HepG2 (cell line): ENCODE results near the gene OS9. TPM values are rescaled to one million over a fixed set of nuclear protein-coding genes. Genes with fewer than 3 reads are reported as not detected.

ENCODE experiments used
- ATAC-seq: fragments of 200-7000 bp; cut with Tn5 transposase; 3 replicates; pipeline ENCODE4 v1.9.1; 2020; ENCODE audit warnings: mild to moderate bottlenecking, moderate library complexity
- BruUV-seq: library from RNA; stranded (reverse); fragments of 400-500 nt; replicated peaks from 2 replicates; lab custom pipeline; 2021; lab: Mats Ljungman, UMichigan
- CTCF ChIA-PET: fragments of 300-600 bp; formaldehyde crosslinking; extraction: SDS; loops from one replicate; lab custom pipeline; 2021; ENCODE audit warnings: low total read pairs, inconsistent platforms, low intra/inter-chr PET ratio; lab: Yijun Ruan, JAX
- POLR2A ChIA-PET: fragments of 350-600 bp; sonication (Branson Sonifier 250); formaldehyde crosslinking; loops from one replicate; lab custom pipeline; 2020; ENCODE audit warnings: antibody characterized with exemption, inconsistent platforms; lab: Yijun Ruan, JAX
- DNase-seq: peaks from one replicate; pipeline ENCODE4 v3.0.0-alpha.2; 2015; ENCODE audit warnings: low spot score
- FAIRE-seq: peaks from 3 replicates; lab custom pipeline; 2011; peaks lifted over from hg19 to GRCh38; lab: Jason Lieb, UNC
- H2AFZ ChIP-seq: one replicate; pipeline ENCODE4 v1.6.1; 2011; ENCODE audit warnings: low read length, inconsistent platforms
- H3K27ac ChIP-seq: fragments of 300-600 bp; 3 replicates; pipeline ENCODE4 v1.8.0; 2011; ENCODE audit warnings: mixed run types, mild to moderate bottlenecking, mixed read lengths, low read length, inconsistent platforms; ENCODE audit not compliant: insufficient read depth; ENCODE audit errors: extremely low read length
- H3K27me3 ChIP-seq, 2 experiments: fragments of 200-600 bp in 1 of 2; 2 replicates in 1 of 2; 3 replicates in 1 of 2; pipeline versions ENCODE4 v1.6.0 to v1.8.0; 2011; ENCODE audit warnings: low read length in 2 of 2, mild to moderate bottlenecking in 2 of 2, moderate library complexity in 2 of 2, inconsistent platforms in 1 of 2; ENCODE audit not compliant: insufficient read depth in 2 of 2, control insufficient read depth in 1 of 2
- H3K36me3 ChIP-seq, 2 experiments: fragments of 200-600 bp in 1 of 2; replicated peaks in 1 of 2; 2 replicates in 1 of 2; 3 replicates in 1 of 2; pipeline versions ENCODE4 v1.5.1 to v1.8.0; 2011; ENCODE audit warnings: low read length in 2 of 2, inconsistent platforms in 1 of 2; ENCODE audit not compliant: insufficient read depth in 2 of 2, control insufficient read depth in 1 of 2
- H3K4me1 ChIP-seq: 2 replicates; pipeline ENCODE4 v1.5.1; 2012; ENCODE audit warnings: low read length, inconsistent platforms; ENCODE audit not compliant: insufficient read depth
- H3K4me2 ChIP-seq: 2 replicates; pipeline ENCODE4 v1.6.0; 2011; ENCODE audit warnings: low read depth, low read length, inconsistent platforms
- H3K4me3 ChIP-seq, 3 experiments: fragments of 200-600 bp in 1 of 3; sonication (generic), shearing (Covaris generic) in 1 of 3; replicated peaks in 1 of 3; 2 replicates each; pipeline ENCODE4 v1.5.1; 2011 to 2016; ENCODE audit warnings: low read length in 3 of 3, inconsistent platforms in 2 of 3, low read depth in 2 of 3, mild to moderate bottlenecking in 2 of 3, control low read depth in 1 of 3, mixed read lengths in 1 of 3; ENCODE audit not compliant: insufficient read depth in 1 of 3
- H3K79me2 ChIP-seq: one replicate; pipeline ENCODE4 v1.6.1; 2011; ENCODE audit warnings: low read length, inconsistent platforms; ENCODE audit not compliant: insufficient read depth
- H3K9ac ChIP-seq: 2 replicates; pipeline ENCODE4 v1.6.0; 2011; ENCODE audit warnings: mild to moderate bottlenecking, low read depth, low read length, inconsistent platforms; ENCODE audit not compliant: insufficient read depth
- H3K9me3 ChIP-seq: 2 replicates; pipeline ENCODE4 v1.5.1; 2012; ENCODE audit warnings: mild to moderate bottlenecking, low read length
- H4K20me1 ChIP-seq: 2 replicates; pipeline ENCODE4 v1.6.0; 2011; ENCODE audit warnings: inconsistent platforms, mild to moderate bottlenecking, low read length, moderate library complexity; ENCODE audit not compliant: insufficient read depth
- GPN1 ChIP-seq: sonication (generic); formaldehyde crosslinking; IDR thresholded peaks from 2 replicates; pipeline ENCODE4 v1.5.1; 2020; ENCODE audit warnings: missing genetic modification reagents, borderline replicate concordance
- HIC2 ChIP-seq: sonication (generic); formaldehyde crosslinking; IDR thresholded peaks from 2 replicates; pipeline ENCODE4 v1.9.0; 2022; ENCODE audit warnings: low read depth, missing genetic modification reagents
- HNRNPLL ChIP-seq: fragments of 200-400 bp; formaldehyde crosslinking; IDR thresholded peaks from 2 replicates; pipeline ENCODE4 v1.6.1; 2017; ENCODE audit warnings: mild to moderate bottlenecking, low read depth, low read length; ENCODE audit not compliant: poor library complexity, severe bottlenecking
- ZFP91 ChIP-seq: sonication (generic); formaldehyde crosslinking; IDR thresholded peaks from 2 replicates; pipeline ENCODE4 v1.9.0; 2022; ENCODE audit warnings: missing genetic modification reagents, mild to moderate bottlenecking, borderline replicate concordance
- ZUFSP ChIP-seq: sonication (generic); formaldehyde crosslinking; IDR thresholded peaks from 2 replicates; pipeline ENCODE4 v1.9.0; 2021; ENCODE audit warnings: missing genetic modification reagents, mild to moderate bottlenecking, borderline replicate concordance
- WGBS: methylation state at CpG from one replicate; pipeline ENCODE4 v1.1.6; 2017; ENCODE audit warnings: low lambda C conversion rate; 5-methylcytosine and 5-hydroxymethylcytosine counted together
- in situ Hi-C: cut with HindIII; loops from 2 replicates; pipeline ENCODE4 v1.10.0; 2017; ENCODE audit warnings: low pct_unique_long_range_greater_than_20kb; ENCODE audit not compliant: extremely low pct_ligation_motif_present
- intact Hi-C: fragments of 100-400 bp; cut with micrococcal nuclease; formaldehyde crosslinking; loops from one replicate; pipeline ENCODE4 v1.10.0; 2022; ENCODE audit not compliant: unreplicated experiment
- polyA plus RNA-seq, 8 experiments: library from polyadenylated mRNA; depleted of rRNA in 3 of 8; stranded (reverse) in 7 of 8; unstranded in 1 of 8; fragments of >200 nt; fragmentation: Illumina TruSeq in 4 of 8; extraction: Trizol in 4 of 8; gene quantifications; 2 replicates each; pipeline versions ENCODE4 v1.2.1 to v1.2.3, GENCODE V29; 2011 to 2016; ENCODE audit warnings: low read depth in 4 of 8, missing spikeins in 1 of 8, mixed read lengths in 1 of 8; ENCODE audit not compliant: insufficient read depth in 1 of 8
- total RNA-seq, 5 experiments: library from RNA; depleted of rRNA; stranded (reverse); fragments of >200 nt; fragmentation: Illumina TruSeq; extraction: Trizol; gene quantifications; 2 replicates each; pipeline ENCODE4 v1.2.3, GENCODE V29; 2016; ENCODE audit warnings: low read depth in 1 of 5

OS9 gene
- total and polyA plus RNA-seq, 2 of the 13 experiments (the other 11 are each of a cell fraction or from before 2014, with no cell fraction given): 156 to 206 TPM

GRCh38 chr12:57697076-57697475 lies 3.1 kb downstream of the OS9 start:
- POLR2A ChIA-PET: no interaction called here
- ATAC-seq: no peak
- CTCF ChIA-PET: no interaction called here
- Histone ChIP-seq H3K36me3 (peaks cover 8 to 18% of the 10 kb centered on the region in 2 experiments; a peak in 4 of 5 replicates), H3K79me2 (peaks cover 11% of the 10 kb centered on the region), H3K9ac (no peak overlapping the region), H3K4me1 (peaks cover 48% of the 10 kb centered on the region), H3K27ac (no peak overlapping the region), H2AFZ (no peak overlapping the region), H3K4me2 (no peak overlapping the region), H4K20me1 (no peaks in the 10 kb centered on the region), H3K27me3 (no peaks in the 10 kb centered on the region), H3K4me3 (no peak overlapping the region), H3K9me3 (no peaks in the 10 kb centered on the region)
- FAIRE-seq: no peak
- TF ChIP-seq ZUFSP (no peak), ZFP91 (CRISPR knock-in tag) (no peak), HNRNPLL (no peak), GPN1 (CRISPR knock-in tag) (no peak), HIC2 (CRISPR knock-in tag) (no peak)
- no peak for DNase-seq
- intact Hi-C loops (no loop called here), in situ Hi-C loops (no loop called here)
- 100% methylated on average over 1 of the region's 1 CpG for WGBS
- BruUV-seq: no TSS peak
